GM12878 (cell line): ENCODE results near the gene PSMB1.

Source experiments
- ETV6 ChIP-seq, 2 experiments: fragments of 450-650 bp in 1 of 2; IDR thresholded peaks in 1 of 2; conservative IDR thresholded peaks in 1 of 2; 2 replicates each; pipeline ENCODE4 v1.6.1; 2014; ENCODE audit warnings: antibody characterized with exemption in 1 of 2, borderline replicate concordance in 1 of 2, low read depth in 1 of 2, mild to moderate bottlenecking in 1 of 2, moderate library complexity in 1 of 2
- SIX5 ChIP-seq: IDR thresholded peaks from 2 replicates; pipeline ENCODE4 v1.6.1; 2011; ENCODE audit warnings: mild to moderate bottlenecking, low read depth, low read length, moderate library complexity; ENCODE audit not compliant: severe bottlenecking
- ZZZ3 ChIP-seq: IDR thresholded peaks from 2 replicates; pipeline ENCODE4 v1.6.1; 2011; ENCODE audit warnings: low read depth; ENCODE audit not compliant: control insufficient read depth, insufficient read length
- TF ChIP-seq, protein P1 (sequence below), 3 experiments: IDR thresholded peaks in 2 of 3; conservative IDR thresholded peaks in 1 of 3; 2 replicates each; pipeline ENCODE4 v1.5.1; 2011; ENCODE audit warnings: low read depth in 3 of 3, low read length in 3 of 3, mild to moderate bottlenecking in 3 of 3, control low read depth in 2 of 3, moderate library complexity in 2 of 3, inconsistent platforms in 1 of 3, mixed read lengths in 1 of 3; ENCODE audit not compliant: control insufficient read depth in 2 of 3, insufficient read depth in 1 of 3; ENCODE audit errors: extremely low read depth in 1 of 3
- TF ChIP-seq, protein P2 (sequence below): IDR thresholded peaks from 2 replicates; pipeline ENCODE4 v1.6.1; 2011; ENCODE audit warnings: low read depth, mild to moderate bottlenecking, low read length, moderate library complexity, borderline replicate concordance; ENCODE audit errors: extremely low read depth

DNA sequence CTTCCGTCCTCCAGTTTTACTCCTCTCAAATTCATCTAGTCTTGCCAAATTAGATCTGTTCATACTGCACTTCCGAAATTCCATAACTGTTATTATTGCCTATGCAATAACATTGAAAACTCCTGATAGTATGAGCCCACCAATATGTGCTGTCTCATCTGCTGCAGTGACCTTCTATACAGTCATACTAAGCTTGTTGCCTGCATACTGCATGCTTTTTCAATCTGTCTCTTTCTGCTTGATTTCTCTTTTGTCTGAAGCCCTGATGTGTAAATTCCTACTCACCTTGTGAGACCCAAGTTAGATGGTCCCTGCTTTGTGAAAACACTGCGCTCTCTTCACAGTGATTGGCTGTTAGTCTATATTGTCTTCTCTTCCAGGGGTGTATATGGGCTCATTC is 2.2 kb upstream of the PSMB1 start:
- TF ChIP-seq, protein P1, sequence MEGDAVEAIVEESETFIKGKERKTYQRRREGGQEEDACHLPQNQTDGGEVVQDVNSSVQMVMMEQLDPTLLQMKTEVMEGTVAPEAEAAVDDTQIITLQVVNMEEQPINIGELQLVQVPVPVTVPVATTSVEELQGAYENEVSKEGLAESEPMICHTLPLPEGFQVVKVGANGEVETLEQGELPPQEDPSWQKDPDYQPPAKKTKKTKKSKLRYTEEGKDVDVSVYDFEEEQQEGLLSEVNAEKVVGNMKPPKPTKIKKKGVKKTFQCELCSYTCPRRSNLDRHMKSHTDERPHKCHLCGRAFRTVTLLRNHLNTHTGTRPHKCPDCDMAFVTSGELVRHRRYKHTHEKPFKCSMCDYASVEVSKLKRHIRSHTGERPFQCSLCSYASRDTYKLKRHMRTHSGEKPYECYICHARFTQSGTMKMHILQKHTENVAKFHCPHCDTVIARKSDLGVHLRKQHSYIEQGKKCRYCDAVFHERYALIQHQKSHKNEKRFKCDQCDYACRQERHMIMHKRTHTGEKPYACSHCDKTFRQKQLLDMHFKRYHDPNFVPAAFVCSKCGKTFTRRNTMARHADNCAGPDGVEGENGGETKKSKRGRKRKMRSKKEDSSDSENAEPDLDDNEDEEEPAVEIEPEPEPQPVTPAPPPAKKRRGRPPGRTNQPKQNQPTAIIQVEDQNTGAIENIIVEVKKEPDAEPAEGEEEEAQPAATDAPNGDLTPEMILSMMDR (IDR thresholded peaks at IDR 0.05 in 2 of 3, conservative IDR thresholded peaks at IDR 0.05 in 1 of 3; ENCODE audit: control insufficient read depth in 2 of 3, extremely low read depth in 1 of 3, insufficient read depth in 1 of 3, low read depth in 3 of 3, low read length in 3 of 3): no peak
- no peak for TF ChIP-seq SIX5
- TF ChIP-seq, protein P2, sequence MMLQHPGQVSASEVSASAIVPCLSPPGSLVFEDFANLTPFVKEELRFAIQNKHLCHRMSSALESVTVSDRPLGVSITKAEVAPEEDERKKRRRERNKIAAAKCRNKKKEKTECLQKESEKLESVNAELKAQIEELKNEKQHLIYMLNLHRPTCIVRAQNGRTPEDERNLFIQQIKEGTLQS: no peak
- TF ChIP-seq ZZZ3: no peak
- TF ChIP-seq ETV6 (conservative IDR thresholded peaks at IDR 0.05 in 1 of 2, IDR thresholded peaks at IDR 0.05 in 1 of 2; ENCODE audit: borderline replicate concordance in 1 of 2, low read depth in 1 of 2): no peak
